ENCODE measurements around the gene GJD2. TPM values are rescaled to one million over a fixed set of nuclear protein-coding genes. Genes with fewer than 3 reads are reported as not detected.
A peak's percentile ranks its signal among the peaks of the same experiment; 100 is the strongest.

GJD2 gene
- total and polyA plus RNA-seq, 7 donors = not detected

DNA sequence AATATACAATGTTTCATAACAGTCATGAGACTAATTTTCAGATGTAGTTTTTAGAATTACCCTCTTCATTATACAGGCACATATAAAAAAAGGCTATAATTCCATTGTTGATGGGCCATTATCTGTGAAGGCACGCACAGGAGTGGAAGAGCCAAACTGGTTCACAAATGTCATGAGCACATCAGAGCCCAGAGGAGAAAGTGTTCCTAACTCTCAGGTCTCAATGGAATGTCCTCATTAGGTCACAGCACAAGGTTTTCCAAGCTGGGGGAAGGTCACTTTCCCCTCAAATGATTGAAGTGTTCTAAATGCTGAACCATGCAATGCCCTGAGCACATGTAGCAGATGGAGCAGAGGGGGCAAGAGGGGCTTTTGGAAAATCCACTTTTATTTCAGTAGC, 41.2 kb downstream of the GJD2 start:
- 82 to 96% (median 91%) methylated on average over 1 of the region's 1 CpG for WGBS, 3 donors
- H3K27ac ChIP-seq = no peak overlapping the region

DNA sequence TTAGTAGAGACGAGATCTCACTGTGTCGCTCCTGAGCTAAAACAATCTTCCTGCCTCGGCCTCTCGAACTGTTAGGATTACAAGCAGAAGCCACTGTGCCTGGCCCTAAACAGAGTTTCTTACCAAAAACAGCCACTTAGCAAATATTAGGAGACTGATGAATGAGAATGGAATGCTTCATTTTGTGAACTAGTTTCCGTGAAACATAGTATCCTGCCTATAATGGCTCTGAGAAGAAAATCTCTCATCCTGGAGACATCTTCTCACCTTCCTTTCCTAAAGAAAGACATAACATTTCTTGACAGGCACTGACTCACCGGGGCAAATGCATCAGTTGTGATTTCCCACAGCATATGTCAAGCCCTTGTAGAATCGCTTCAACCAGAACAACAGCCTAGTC, 44.9 kb downstream of the GJD2 start:
- ATAC-seq = no peak
- no peaks in the 10 kb centered on the region for H3K4me1 ChIP-seq
- no peaks in the 10 kb centered on the region for H3K9me3 ChIP-seq
- intact Hi-C loops (cut with DNase I) = loop anchor here in 1 of 2 donors (5.0 kb wide), 1 partner anchor 212 kb away; no protein-coding TSS in a partner anchor
- H3K36me3 ChIP-seq (ENCODE audit: insufficient read depth in 1 of 2, low read depth in 1 of 2) = no peaks in the 10 kb centered on the region
- H3K27ac ChIP-seq = no peak overlapping the region
- H3K4me3 ChIP-seq = no peak overlapping the region
- TF ChIP-seq, protein P1, sequence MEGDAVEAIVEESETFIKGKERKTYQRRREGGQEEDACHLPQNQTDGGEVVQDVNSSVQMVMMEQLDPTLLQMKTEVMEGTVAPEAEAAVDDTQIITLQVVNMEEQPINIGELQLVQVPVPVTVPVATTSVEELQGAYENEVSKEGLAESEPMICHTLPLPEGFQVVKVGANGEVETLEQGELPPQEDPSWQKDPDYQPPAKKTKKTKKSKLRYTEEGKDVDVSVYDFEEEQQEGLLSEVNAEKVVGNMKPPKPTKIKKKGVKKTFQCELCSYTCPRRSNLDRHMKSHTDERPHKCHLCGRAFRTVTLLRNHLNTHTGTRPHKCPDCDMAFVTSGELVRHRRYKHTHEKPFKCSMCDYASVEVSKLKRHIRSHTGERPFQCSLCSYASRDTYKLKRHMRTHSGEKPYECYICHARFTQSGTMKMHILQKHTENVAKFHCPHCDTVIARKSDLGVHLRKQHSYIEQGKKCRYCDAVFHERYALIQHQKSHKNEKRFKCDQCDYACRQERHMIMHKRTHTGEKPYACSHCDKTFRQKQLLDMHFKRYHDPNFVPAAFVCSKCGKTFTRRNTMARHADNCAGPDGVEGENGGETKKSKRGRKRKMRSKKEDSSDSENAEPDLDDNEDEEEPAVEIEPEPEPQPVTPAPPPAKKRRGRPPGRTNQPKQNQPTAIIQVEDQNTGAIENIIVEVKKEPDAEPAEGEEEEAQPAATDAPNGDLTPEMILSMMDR (IDR thresholded peaks at IDR 0.05) = no peak
- 80 to 93% (median 89%) methylated on average over 7 of the region's 7 CpGs for WGBS, 3 donors
- no peak for DNase-seq
- no peaks in the 10 kb centered on the region for H3K27me3 ChIP-seq (ENCODE audit: insufficient read depth in 3 of 3, low read length in 2 of 3)

More for the DNA sequence above, 41.2 kb downstream of the GJD2 start:
- H3K9me3 ChIP-seq = no peaks in the 10 kb centered on the region
- DNase-seq = no peak
- TF ChIP-seq, protein P1 (IDR thresholded peaks at IDR 0.05) = no peak
- H3K4me1 ChIP-seq = peaks cover 8% of the 10 kb centered on the region
- H3K36me3 ChIP-seq (ENCODE audit: insufficient read depth in 1 of 2, low read depth in 1 of 2) = no peaks in the 10 kb centered on the region
- no peak overlapping the region for H3K4me3 ChIP-seq
- ATAC-seq = no peak
- intact Hi-C loops (cut with DNase I) = no loop called here
- no peaks in the 10 kb centered on the region for H3K27me3 ChIP-seq (ENCODE audit: insufficient read depth in 3 of 3, low read length in 2 of 3)

DNA sequence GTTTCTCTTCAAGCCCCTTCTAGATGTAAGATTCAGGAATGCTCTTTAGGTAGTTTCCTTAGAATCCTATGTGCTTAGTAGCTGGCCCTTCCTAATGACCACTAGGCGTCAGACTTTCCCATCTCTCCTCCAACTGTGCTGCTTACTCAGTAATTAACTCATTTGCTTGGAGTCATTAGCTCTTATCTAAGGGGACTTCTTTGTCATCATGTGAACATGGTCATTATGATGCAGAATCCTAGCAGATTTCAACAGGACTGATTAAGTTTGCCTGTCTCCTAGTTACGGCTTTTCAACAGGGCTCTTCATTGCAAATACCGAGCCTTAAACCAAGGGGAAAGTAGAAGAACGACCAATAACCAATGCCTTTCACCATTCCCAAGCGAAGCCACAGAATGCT, 46.4 kb downstream of the GJD2 start:
- H3K4me3 ChIP-seq = no peak overlapping the region
- WGBS, 3 donors = 54 to 59% (median 57%) methylated on average over 5 of the region's 5 CpGs
- H3K27me3 ChIP-seq (ENCODE audit: insufficient read depth in 3 of 3, low read length in 2 of 3) = no peaks in the 10 kb centered on the region
- TF ChIP-seq, protein P1 (IDR thresholded peaks at IDR 0.05) = peak; percentile 75
- DNase-seq = no peak
- H3K27ac ChIP-seq = no peak overlapping the region
- no peaks in the 10 kb centered on the region for H3K9me3 ChIP-seq
- intact Hi-C loops (cut with DNase I) = loop anchor here (1.0 to 5.0 kb wide), 2 partner anchors 212 to 214 kb away; no protein-coding TSS in a partner anchor
- ATAC-seq = peak; percentile 68 to 92 (median 78)
- no peaks in the 10 kb centered on the region for H3K36me3 ChIP-seq (ENCODE audit: insufficient read depth in 1 of 2, low read depth in 1 of 2)
- H3K4me1 ChIP-seq = no peaks in the 10 kb centered on the region

DNA sequence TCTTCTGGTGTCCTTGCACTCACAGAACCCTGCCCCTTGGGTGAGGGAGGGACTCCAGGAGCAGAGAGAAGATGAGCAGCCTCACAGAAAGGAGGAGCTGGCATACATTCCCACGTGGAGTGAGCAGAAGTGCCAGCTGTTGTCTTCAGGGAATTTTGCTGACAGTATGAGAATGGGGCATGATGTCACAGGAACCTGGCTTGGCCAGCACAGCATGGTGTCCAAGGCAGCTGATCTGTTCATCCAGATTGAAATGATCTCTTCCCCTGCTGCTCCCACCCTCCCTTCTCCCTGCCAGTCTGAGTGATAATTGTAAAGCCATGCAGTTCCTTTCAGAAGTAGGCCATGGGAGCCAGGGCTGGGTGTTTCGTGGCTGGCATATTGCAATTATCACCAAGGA, 53.3 kb downstream of the GJD2 start:
- intact Hi-C loops (cut with DNase I) = no loop called here
- peak in 2 of 4 donors; percentile 40 to 60 for ATAC-seq
- 19 to 28% (median 25%) methylated on average over 2 of the region's 2 CpGs for WGBS, 3 donors

More for the DNA sequence above, 53.3 kb downstream of the GJD2 start:
- Histone ChIP-seq H3K27ac (no peak overlapping the region), H3K36me3 (ENCODE audit: insufficient read depth in 1 of 2, low read depth in 1 of 2) (no peaks in the 10 kb centered on the region), H3K4me1 (no peaks in the 10 kb centered on the region), H3K9me3 (no peaks in the 10 kb centered on the region), H3K4me3 (no peak overlapping the region), H3K27me3 (ENCODE audit: insufficient read depth in 3 of 3, low read length in 2 of 3) (no peaks in the 10 kb centered on the region)
- TF ChIP-seq, protein P1 (IDR thresholded peaks at IDR 0.05) = no peak
- no peak for DNase-seq

Other genes starting within 250 kb of the GJD2 start
- gene GOLGA8B, start 171.3 kb downstream of the GJD2 start, total RNA-seq = 1 to 10 TPM; 5.3 to 9.3 (median 6.0) TPM
- gene GOLGA8B, start 171.3 kb downstream of the GJD2 start, polyA plus RNA-seq = 1 to 10 TPM; 2.3 to 4.4 (median 3.9) TPM
- gene ACTC1, start 40.6 kb upstream of the GJD2 start, total RNA-seq = 1,000 to 10,000 TPM in 3 of 4 donors, 100 to 1,000 TPM in 1; 219 to 3,379 (median 1,101) TPM
- gene ACTC1, start 40.6 kb upstream of the GJD2 start, polyA plus RNA-seq = 100 to 1,000 TPM in 1 of 3 donors, 10 to 100 TPM in 2; 33.5 to 644 (median 45.9) TPM
- 10 to 100 TPM in 2 of 4 donors, 1 to 10 TPM in 2; 8.4 to 12.2 (median 9.8) TPM for gene AQR, start 214.7 kb upstream of the GJD2 start, total RNA-seq
- gene AQR, start 214.7 kb upstream of the GJD2 start, polyA plus RNA-seq = 1 to 10 TPM; 3.4 to 7.4 (median 7.1) TPM
- 10 to 100 TPM; 39.9 to 52.7 (median 49.8) TPM for gene ZNF770, start 233.3 kb upstream of the GJD2 start, total RNA-seq
- gene ZNF770, start 233.3 kb upstream of the GJD2 start, polyA plus RNA-seq = 10 to 100 TPM; 16.2 to 70.6 (median 16.8) TPM